K562 (cell line): ENCODE data around the gene DRC1.

Experiments used
- ESRRB ChIP-seq: fragments of 250-450 bp; sonication (Bioruptor Pico); IDR thresholded peaks from 2 replicates; pipeline ENCODE4 v1.5.0; 2020; ENCODE audit warnings: mild to moderate bottlenecking, moderate library complexity, borderline replicate concordance
- PHF8 ChIP-seq: fragments of 200-600 bp; sonication (generic); IDR thresholded peaks from 2 replicates; pipeline ENCODE4 v1.6.1; 2012; ENCODE audit warnings: mixed run types, mild to moderate bottlenecking, inconsistent platforms, low read length, moderate library complexity, borderline replicate concordance
- POLR2AphosphoS5 ChIP-seq: IDR thresholded peaks from 2 replicates; pipeline ENCODE4 v1.6.1; 2011; ENCODE audit warnings: mild to moderate bottlenecking, low read depth, low read length, moderate library complexity; ENCODE audit not compliant: control insufficient read depth, insufficient read depth
- YY1 ChIP-seq, 3 experiments: IDR thresholded peaks; 2 replicates each; pipeline ENCODE4 v1.6.1; 2011; ENCODE audit warnings: low read length in 2 of 3, mild to moderate bottlenecking in 2 of 3, moderate library complexity in 2 of 3, borderline replicate concordance in 1 of 3, control low read depth in 1 of 3, low read depth in 1 of 3; ENCODE audit not compliant: insufficient read depth in 3 of 3, insufficient replicate concordance in 2 of 3, control insufficient read depth in 1 of 3, insufficient read length in 1 of 3; ENCODE audit errors: extremely low read depth in 1 of 3
- ZNF76 ChIP-seq: fragments of 250-450 bp; sonication (Bioruptor Pico); IDR thresholded peaks from 2 replicates; pipeline ENCODE4 v1.4.0; 2020; ENCODE audit warnings: mild to moderate bottlenecking, moderate library complexity, borderline replicate concordance
- ZZZ3 ChIP-seq: fragments of 450-650 bp; IDR thresholded peaks from 2 replicates; pipeline ENCODE4 v1.6.1; 2016; ENCODE audit warnings: antibody characterized with exemption, mild to moderate bottlenecking, moderate library complexity
- TF ChIP-seq, protein P1 (sequence below), 3 experiments: IDR thresholded peaks in 2 of 3; conservative IDR thresholded peaks in 1 of 3; 2 replicates each; pipeline ENCODE4 v1.5.1; 2011 to 2012; ENCODE audit warnings: low read length in 3 of 3, mild to moderate bottlenecking in 3 of 3, control low read depth in 2 of 3, improper control_type of control experiment in 1 of 3, inconsistent platforms in 1 of 3, low read depth in 1 of 3, mixed read lengths in 1 of 3, moderate library complexity in 1 of 3; ENCODE audit not compliant: insufficient read depth in 2 of 3
- TF ChIP-seq, protein P2 (sequence below): sonication (generic); formaldehyde crosslinking; IDR thresholded peaks from 2 replicates; pipeline ENCODE4 v1.8.1; 2023; ENCODE audit warnings: mild to moderate bottlenecking, missing genetic modification reagents

- TF ChIP-seq YY1 (IDR thresholded peaks at IDR 0.05; ENCODE audit: borderline replicate concordance in 1 of 3, control insufficient read depth in 1 of 3, extremely low read depth in 1 of 3, insufficient read depth in 3 of 3, insufficient read length in 1 of 3, insufficient replicate concordance in 2 of 3, low read depth in 1 of 3, low read length in 2 of 3) (no peak), POLR2AphosphoS5 (peak; percentile 50; the same call in 1 of the 2 replicates), ESRRB (CRISPR knock-in tag) (no peak), ZNF76 (no peak), PHF8 (no peak), ZZZ3 (no peak)
- TF ChIP-seq, protein P1, sequence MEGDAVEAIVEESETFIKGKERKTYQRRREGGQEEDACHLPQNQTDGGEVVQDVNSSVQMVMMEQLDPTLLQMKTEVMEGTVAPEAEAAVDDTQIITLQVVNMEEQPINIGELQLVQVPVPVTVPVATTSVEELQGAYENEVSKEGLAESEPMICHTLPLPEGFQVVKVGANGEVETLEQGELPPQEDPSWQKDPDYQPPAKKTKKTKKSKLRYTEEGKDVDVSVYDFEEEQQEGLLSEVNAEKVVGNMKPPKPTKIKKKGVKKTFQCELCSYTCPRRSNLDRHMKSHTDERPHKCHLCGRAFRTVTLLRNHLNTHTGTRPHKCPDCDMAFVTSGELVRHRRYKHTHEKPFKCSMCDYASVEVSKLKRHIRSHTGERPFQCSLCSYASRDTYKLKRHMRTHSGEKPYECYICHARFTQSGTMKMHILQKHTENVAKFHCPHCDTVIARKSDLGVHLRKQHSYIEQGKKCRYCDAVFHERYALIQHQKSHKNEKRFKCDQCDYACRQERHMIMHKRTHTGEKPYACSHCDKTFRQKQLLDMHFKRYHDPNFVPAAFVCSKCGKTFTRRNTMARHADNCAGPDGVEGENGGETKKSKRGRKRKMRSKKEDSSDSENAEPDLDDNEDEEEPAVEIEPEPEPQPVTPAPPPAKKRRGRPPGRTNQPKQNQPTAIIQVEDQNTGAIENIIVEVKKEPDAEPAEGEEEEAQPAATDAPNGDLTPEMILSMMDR (IDR thresholded peaks at IDR 0.05 in 2 of 3, conservative IDR thresholded peaks at IDR 0.05 in 1 of 3; ENCODE audit: insufficient read depth in 2 of 3, low read depth in 1 of 3, low read length in 3 of 3), result no peak
- TF ChIP-seq, protein P2, sequence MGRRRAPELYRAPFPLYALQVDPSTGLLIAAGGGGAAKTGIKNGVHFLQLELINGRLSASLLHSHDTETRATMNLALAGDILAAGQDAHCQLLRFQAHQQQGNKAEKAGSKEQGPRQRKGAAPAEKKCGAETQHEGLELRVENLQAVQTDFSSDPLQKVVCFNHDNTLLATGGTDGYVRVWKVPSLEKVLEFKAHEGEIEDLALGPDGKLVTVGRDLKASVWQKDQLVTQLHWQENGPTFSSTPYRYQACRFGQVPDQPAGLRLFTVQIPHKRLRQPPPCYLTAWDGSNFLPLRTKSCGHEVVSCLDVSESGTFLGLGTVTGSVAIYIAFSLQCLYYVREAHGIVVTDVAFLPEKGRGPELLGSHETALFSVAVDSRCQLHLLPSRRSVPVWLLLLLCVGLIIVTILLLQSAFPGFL (CRISPR knock-in tag), result no peak
These were observed 48.8 kb upstream of the DRC1 start for GRCh38 chr2:26352892-26353291.
